Prostate gland (tissue), 2 donors: Measurements from ENCODE around the gene TSHZ2.

Experiments
- CTCF ChIP-seq, 4 experiments: fragments of 200-600 bp in 2 of 4; fragments of 450-650 bp in 2 of 4; sonication (generic) in 2 of 4; IDR thresholded peaks; 1 replicate in 3 of 4; 2 replicates in 1 of 4; pipeline ENCODE4 v1.5.1; 2016 to 2019; ENCODE audit warnings: antibody characterized with exemption in 4 of 4, mild to moderate bottlenecking in 2 of 4, moderate library complexity in 2 of 4
- POLR2A ChIP-seq: fragments of 450-650 bp; IDR thresholded peaks from one replicate; pipeline ENCODE4 v1.6.1; 2016; ENCODE audit warnings: antibody characterized with exemption, mild to moderate bottlenecking
- POLR2AphosphoS5 ChIP-seq: sonication (generic); formaldehyde crosslinking; IDR thresholded peaks from one replicate; pipeline ENCODE4 v1.6.1; 2017; ENCODE audit warnings: antibody characterized with exemption

- TF ChIP-seq CTCF (IDR thresholded peaks at IDR 0.05): no peak
- no peak for TF ChIP-seq POLR2A
- TF ChIP-seq POLR2AphosphoS5: no peak
Observed at GRCh38 chr20:53129563-53129962, 157.4 kb downstream of the TSHZ2 start.
